ENCODE data around the gene PLA2G4D.

- TF ChIP-seq EP300 (IDR thresholded peaks at IDR 0.05) (no peak), POLR2AphosphoS5 (IDR thresholded peaks at IDR 0.05) (no peak), POLR2A (IDR thresholded peaks at IDR 0.05) (no peak)
- TF ChIP-seq, protein P1, sequence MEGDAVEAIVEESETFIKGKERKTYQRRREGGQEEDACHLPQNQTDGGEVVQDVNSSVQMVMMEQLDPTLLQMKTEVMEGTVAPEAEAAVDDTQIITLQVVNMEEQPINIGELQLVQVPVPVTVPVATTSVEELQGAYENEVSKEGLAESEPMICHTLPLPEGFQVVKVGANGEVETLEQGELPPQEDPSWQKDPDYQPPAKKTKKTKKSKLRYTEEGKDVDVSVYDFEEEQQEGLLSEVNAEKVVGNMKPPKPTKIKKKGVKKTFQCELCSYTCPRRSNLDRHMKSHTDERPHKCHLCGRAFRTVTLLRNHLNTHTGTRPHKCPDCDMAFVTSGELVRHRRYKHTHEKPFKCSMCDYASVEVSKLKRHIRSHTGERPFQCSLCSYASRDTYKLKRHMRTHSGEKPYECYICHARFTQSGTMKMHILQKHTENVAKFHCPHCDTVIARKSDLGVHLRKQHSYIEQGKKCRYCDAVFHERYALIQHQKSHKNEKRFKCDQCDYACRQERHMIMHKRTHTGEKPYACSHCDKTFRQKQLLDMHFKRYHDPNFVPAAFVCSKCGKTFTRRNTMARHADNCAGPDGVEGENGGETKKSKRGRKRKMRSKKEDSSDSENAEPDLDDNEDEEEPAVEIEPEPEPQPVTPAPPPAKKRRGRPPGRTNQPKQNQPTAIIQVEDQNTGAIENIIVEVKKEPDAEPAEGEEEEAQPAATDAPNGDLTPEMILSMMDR (IDR thresholded peaks at IDR 0.05), result no peak
Observed at GRCh38 chr15:42053010-42053409, 41.4 kb downstream of the PLA2G4D start.
